Glutamatergic neuron (in vitro differentiated cells): ENCODE measurements around the gene DTWD2. TPM values are rescaled to one million over a fixed set of nuclear protein-coding genes. Genes with fewer than 3 reads are reported as not detected.

Source experiments
- microRNA-seq: library from miRNA; unstranded; fragments of <30 nt; microRNA quantifications from one replicate; pipeline ENCODE4, GENCODE V29; 2020; ENCODE audit not compliant: unreplicated experiment
- total RNA-seq: library from RNA; stranded (reverse); fragmentation: NEBNext Ultra II Directional; extraction: Animal tissue kit (Norgen Biotek cat#: 25700); gene quantifications from one replicate; pipeline ENCODE4 v1.2.1, GENCODE V29; 2021; ENCODE audit not compliant: unreplicated experiment

The DTWD2 gene
- total RNA-seq, 1 donor from 2014 or later: 1.6 TPM

Small RNA genes lying within 50 kb of the gene (microRNA-seq; reads per million reads assigned to microRNA genes)
- not detected for gene MIR1244-2

Other genes starting within 250 kb of the DTWD2 start
- 24.2 TPM for gene DMXL1, start 82.5 kb upstream of the DTWD2 start, total RNA-seq